SK-N-SH treated with all-trans-retinoic acid at 6 μM for 48 hours (cell line): Measurements from ENCODE around the gene TTLL10.

ENCODE experiments used
- ATAC-seq: fragments of 200-7000 bp; cut with Tn5 transposase; 3 replicates; pipeline ENCODE4 v1.9.1; 2020; ENCODE audit warnings: mild to moderate bottlenecking, moderate library complexity
- ARNTL ChIP-seq: fragments of 450-650 bp; formaldehyde crosslinking; IDR thresholded peaks from 2 replicates; pipeline ENCODE4 v1.5.0; 2020; ENCODE audit warnings: low read depth, mild to moderate bottlenecking, moderate library complexity, borderline replicate concordance
- BACH2 ChIP-seq: fragments of 250-450 bp; sonication (Bioruptor Pico); IDR thresholded peaks from 2 replicates; pipeline ENCODE4 v1.9.0; 2021; ENCODE audit warnings: mild to moderate bottlenecking, borderline replicate concordance
- CSDC2 ChIP-seq: fragments of 250-450 bp; sonication (Bioruptor Pico); IDR thresholded peaks from 2 replicates; pipeline ENCODE4 v1.5.0; 2020; ENCODE audit warnings: mild to moderate bottlenecking, moderate library complexity
- ESRRG ChIP-seq: fragments of 250-450 bp; sonication (Bioruptor Pico); IDR thresholded peaks from 2 replicates; pipeline ENCODE4 v1.6.1; 2021; ENCODE audit warnings: mild to moderate bottlenecking
- GLIS3 ChIP-seq: fragments of 250-450 bp; sonication (Bioruptor Pico); IDR thresholded peaks from 2 replicates; pipeline ENCODE4 v1.5.0; 2020; ENCODE audit warnings: mild to moderate bottlenecking, moderate library complexity
- ISL1 ChIP-seq: fragments of 250-450 bp; sonication (Bioruptor Pico); IDR thresholded peaks from 2 replicates; pipeline ENCODE4 v2.1.2; 2022; ENCODE audit warnings: mild to moderate bottlenecking, moderate library complexity
- OSR1 ChIP-seq: fragments of 250-450 bp; sonication (Bioruptor Pico); IDR thresholded peaks from 2 replicates; pipeline ENCODE4 v1.8.0; 2022; ENCODE audit warnings: moderate library complexity, mild to moderate bottlenecking, inconsistent platforms
- PPARA ChIP-seq: fragments of 250-450 bp; sonication (Bioruptor Pico); IDR thresholded peaks from 2 replicates; pipeline ENCODE4 v1.5.0; 2020; ENCODE audit warnings: mild to moderate bottlenecking, borderline replicate concordance
- SNAI2 ChIP-seq: fragments of 250-450 bp; sonication (Bioruptor Pico); IDR thresholded peaks from 2 replicates; pipeline ENCODE4 v1.5.0; 2020; ENCODE audit warnings: mild to moderate bottlenecking, moderate library complexity
- TCF4 ChIP-seq: fragments of 250-450 bp; sonication (Bioruptor Pico); IDR thresholded peaks from 2 replicates; pipeline ENCODE4 v1.8.0; 2021; ENCODE audit warnings: mild to moderate bottlenecking, moderate library complexity, borderline replicate concordance
- TOX ChIP-seq: fragments of 250-450 bp; sonication (Bioruptor Pico); IDR thresholded peaks from 2 replicates; pipeline ENCODE4 v1.8.0; 2021; ENCODE audit warnings: mild to moderate bottlenecking, moderate library complexity, borderline replicate concordance
- ZFP3 ChIP-seq: fragments of 250-450 bp; sonication (Bioruptor Pico); IDR thresholded peaks from 2 replicates; pipeline ENCODE4 v1.5.0; 2020; ENCODE audit warnings: mild to moderate bottlenecking, moderate library complexity
- ZFP30 ChIP-seq: fragments of 450-650 bp; formaldehyde crosslinking; IDR thresholded peaks from 2 replicates; pipeline ENCODE4 v1.5.0; 2022; ENCODE audit warnings: mild to moderate bottlenecking, moderate library complexity
- ZNF8 ChIP-seq: fragments of 450-650 bp; formaldehyde crosslinking; IDR thresholded peaks from 2 replicates; pipeline ENCODE4 v1.5.0; 2020; ENCODE audit warnings: mild to moderate bottlenecking, moderate library complexity
- TF ChIP-seq, protein P1 (sequence below): fragments of 250-450 bp; sonication (Bioruptor Pico); IDR thresholded peaks from 2 replicates; pipeline ENCODE4 v1.8.0; 2020; ENCODE audit warnings: mild to moderate bottlenecking, moderate library complexity, borderline replicate concordance
- TF ChIP-seq, protein P2 (sequence below): fragments of 250-450 bp; sonication (Bioruptor Pico); IDR thresholded peaks from 2 replicates; pipeline ENCODE4 v1.5.1; 2021; ENCODE audit warnings: mild to moderate bottlenecking, moderate library complexity
- TF ChIP-seq, protein P3 (sequence below): fragments of 250-450 bp; sonication (Bioruptor Pico); IDR thresholded peaks from 2 replicates; pipeline ENCODE4 v1.5.1; 2020; ENCODE audit warnings: low read depth, mild to moderate bottlenecking, moderate library complexity
- TF ChIP-seq, protein P4 (sequence below): fragments of 250-450 bp; sonication (Bioruptor Pico); IDR thresholded peaks from 2 replicates; pipeline ENCODE4 v1.5.0; 2020; ENCODE audit warnings: mild to moderate bottlenecking, moderate library complexity

TTLL10 gene

DNA sequence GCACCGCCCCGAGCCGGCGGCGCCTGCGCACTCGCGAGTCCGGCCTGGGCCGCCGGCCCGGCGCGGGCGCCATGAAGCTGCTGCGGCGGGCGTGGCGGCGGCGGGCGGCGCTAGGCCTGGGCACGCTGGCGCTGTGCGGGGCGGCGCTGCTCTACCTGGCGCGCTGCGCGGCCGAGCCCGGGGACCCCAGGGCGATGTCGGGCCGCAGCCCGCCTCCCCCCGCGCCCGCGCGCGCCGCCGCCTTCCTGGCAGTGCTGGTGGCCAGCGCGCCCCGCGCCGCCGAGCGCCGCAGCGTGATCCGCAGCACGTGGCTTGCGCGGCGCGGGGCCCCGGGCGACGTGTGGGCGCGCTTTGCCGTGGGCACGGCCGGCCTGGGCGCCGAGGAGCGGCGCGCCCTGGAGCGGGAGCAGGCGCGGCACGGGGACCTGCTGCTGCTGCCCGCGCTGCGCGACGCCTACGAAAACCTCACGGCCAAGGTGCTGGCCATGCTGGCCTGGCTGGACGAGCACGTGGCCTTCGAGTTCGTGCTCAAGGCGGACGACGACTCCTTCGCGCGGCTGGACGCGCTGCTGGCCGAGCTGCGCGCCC, 58.6 kb downstream of the TTLL10 start, which contains the start of gene B3GALT6:
Gene B3GALT6, plus strand, starts transcription at position 30 of the 588 bp plus-strand sequence. Its CDS starts 42 bp downstream, at position 72.
- TF ChIP-seq GLIS3 (CRISPR knock-in tag) (no peak), ISL1 (CRISPR knock-in tag) (no peak), CSDC2 (CRISPR knock-in tag) (no peak), ZFP3 (CRISPR knock-in tag) (no peak), SNAI2 (CRISPR knock-in tag) (no peak), BACH2 (CRISPR knock-in tag) (no peak), ZNF8 (CRISPR knock-in tag) (no peak), PPARA (CRISPR knock-in tag) (no peak), ZFP30 (CRISPR knock-in tag) (no peak), ARNTL (no peak)
- TF ChIP-seq, protein P1, sequence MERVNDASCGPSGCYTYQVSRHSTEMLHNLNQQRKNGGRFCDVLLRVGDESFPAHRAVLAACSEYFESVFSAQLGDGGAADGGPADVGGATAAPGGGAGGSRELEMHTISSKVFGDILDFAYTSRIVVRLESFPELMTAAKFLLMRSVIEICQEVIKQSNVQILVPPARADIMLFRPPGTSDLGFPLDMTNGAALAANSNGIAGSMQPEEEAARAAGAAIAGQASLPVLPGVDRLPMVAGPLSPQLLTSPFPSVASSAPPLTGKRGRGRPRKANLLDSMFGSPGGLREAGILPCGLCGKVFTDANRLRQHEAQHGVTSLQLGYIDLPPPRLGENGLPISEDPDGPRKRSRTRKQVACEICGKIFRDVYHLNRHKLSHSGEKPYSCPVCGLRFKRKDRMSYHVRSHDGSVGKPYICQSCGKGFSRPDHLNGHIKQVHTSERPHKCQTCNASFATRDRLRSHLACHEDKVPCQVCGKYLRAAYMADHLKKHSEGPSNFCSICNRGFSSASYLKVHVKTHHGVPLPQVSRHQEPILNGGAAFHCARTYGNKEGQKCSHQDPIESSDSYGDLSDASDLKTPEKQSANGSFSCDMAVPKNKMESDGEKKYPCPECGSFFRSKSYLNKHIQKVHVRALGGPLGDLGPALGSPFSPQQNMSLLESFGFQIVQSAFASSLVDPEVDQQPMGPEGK (CRISPR knock-in tag) = no peak
- TF ChIP-seq, protein P2, sequence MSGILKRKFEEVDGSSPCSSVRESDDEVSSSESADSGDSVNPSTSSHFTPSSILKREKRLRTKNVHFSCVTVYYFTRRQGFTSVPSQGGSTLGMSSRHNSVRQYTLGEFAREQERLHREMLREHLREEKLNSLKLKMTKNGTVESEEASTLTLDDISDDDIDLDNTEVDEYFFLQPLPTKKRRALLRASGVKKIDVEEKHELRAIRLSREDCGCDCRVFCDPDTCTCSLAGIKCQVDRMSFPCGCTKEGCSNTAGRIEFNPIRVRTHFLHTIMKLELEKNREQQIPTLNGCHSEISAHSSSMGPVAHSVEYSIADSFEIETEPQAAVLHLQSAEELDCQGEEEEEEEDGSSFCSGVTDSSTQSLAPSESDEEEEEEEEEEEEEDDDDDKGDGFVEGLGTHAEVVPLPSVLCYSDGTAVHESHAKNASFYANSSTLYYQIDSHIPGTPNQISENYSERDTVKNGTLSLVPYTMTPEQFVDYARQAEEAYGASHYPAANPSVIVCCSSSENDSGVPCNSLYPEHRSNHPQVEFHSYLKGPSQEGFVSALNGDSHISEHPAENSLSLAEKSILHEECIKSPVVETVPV (CRISPR knock-in tag) = no peak
- TF ChIP-seq, protein P3, sequence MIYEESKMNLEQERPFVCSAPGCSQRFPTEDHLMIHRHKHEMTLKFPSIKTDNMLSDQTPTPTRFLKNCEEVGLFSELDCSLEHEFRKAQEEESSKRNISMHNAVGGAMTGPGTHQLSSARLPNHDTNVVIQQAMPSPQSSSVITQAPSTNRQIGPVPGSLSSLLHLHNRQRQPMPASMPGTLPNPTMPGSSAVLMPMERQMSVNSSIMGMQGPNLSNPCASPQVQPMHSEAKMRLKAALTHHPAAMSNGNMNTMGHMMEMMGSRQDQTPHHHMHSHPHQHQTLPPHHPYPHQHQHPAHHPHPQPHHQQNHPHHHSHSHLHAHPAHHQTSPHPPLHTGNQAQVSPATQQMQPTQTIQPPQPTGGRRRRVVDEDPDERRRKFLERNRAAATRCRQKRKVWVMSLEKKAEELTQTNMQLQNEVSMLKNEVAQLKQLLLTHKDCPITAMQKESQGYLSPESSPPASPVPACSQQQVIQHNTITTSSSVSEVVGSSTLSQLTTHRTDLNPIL = no peak
- no peak for ATAC-seq

DNA sequence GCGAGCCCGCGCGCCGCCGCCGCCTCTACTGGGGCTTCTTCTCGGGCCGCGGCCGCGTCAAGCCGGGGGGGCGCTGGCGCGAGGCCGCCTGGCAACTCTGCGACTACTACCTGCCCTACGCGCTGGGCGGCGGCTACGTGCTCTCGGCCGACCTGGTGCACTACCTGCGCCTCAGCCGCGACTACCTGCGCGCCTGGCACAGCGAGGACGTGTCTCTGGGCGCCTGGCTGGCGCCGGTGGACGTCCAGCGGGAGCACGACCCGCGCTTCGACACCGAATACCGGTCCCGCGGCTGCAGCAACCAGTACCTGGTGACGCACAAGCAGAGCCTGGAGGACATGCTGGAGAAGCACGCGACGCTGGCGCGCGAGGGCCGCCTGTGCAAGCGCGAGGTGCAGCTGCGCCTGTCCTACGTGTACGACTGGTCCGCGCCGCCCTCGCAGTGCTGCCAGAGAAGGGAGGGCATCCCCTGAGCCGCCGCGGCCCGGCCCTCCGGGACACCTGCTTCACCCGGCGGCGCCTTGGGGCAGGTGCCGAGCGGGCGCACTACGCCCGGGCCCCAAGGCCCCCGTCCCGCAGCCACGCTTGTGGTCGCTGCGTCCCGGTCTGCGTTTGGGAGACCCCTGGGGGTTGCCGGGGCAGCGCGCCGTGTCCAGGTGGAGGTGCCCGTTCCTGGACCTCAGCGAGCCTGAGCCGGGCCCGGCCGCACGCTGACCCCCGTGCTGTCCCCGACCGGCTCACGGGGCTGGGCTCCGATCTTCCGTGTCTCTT, 59.3 kb downstream of the TTLL10 start:
- TF ChIP-seq ESRRG (CRISPR knock-in tag) (no peak), PPARA (CRISPR knock-in tag) (no peak), TOX (CRISPR knock-in tag) (no peak), OSR1 (no peak), ARNTL (no peak), CSDC2 (CRISPR knock-in tag) (no peak)
- TF ChIP-seq, protein P3 = no peak
- no peak for ATAC-seq

DNA sequence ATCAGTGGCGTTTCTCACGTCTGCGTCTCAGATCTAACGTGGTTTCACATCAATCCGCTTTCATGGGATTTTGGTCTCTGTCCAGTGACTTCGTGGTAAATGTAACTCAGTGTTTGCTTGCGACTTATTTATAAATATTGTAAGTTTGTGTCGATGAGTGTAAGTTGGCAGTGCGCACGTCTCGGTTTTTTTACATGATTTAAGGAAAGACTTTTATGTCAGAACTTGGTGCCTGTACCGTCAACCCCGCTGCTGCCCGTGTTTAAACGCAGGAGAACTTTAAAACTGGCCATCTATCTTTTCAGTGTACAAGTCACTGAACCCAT, 59.9 kb downstream of the TTLL10 start:
- no peak for TF ChIP-seq ISL1 (CRISPR knock-in tag)
- TF ChIP-seq OSR1 = no peak
- TF ChIP-seq, protein P3 = no peak
- no peak for TF ChIP-seq ZFP30 (CRISPR knock-in tag)
- ATAC-seq = no peak

DNA sequence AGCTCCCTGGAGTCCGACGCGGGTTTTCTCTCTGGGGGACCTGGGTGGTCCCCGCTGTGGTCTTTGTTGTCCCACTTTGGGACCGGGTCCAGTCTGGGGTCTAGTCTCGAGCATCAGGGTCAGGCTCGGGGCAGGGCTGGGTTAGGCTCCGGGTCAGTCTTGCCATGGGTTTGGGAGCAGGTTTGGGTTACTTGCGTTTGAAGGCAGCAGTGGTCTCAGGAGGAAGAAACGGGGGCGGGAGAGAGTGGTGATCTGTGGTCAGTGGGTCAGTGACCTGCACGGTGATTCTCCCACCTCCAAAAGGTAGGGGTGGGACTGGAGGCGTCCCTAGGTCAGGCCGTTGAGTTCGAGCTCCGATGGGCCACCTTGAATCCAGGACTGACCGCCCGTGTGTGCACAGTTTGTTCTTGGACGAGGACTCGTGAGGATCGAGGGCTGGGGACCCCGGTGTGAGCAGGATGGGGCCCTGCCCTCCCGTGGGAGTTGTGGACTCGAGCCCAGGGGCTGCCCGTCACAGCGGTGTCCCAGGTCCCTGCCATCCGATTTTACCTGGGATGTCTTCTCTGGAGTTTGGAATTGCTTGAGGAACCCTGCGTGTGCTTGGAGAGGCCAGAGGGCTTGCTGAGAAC, 60.6 kb downstream of the TTLL10 start:
- ATAC-seq = no peak
- TF ChIP-seq, protein P4, sequence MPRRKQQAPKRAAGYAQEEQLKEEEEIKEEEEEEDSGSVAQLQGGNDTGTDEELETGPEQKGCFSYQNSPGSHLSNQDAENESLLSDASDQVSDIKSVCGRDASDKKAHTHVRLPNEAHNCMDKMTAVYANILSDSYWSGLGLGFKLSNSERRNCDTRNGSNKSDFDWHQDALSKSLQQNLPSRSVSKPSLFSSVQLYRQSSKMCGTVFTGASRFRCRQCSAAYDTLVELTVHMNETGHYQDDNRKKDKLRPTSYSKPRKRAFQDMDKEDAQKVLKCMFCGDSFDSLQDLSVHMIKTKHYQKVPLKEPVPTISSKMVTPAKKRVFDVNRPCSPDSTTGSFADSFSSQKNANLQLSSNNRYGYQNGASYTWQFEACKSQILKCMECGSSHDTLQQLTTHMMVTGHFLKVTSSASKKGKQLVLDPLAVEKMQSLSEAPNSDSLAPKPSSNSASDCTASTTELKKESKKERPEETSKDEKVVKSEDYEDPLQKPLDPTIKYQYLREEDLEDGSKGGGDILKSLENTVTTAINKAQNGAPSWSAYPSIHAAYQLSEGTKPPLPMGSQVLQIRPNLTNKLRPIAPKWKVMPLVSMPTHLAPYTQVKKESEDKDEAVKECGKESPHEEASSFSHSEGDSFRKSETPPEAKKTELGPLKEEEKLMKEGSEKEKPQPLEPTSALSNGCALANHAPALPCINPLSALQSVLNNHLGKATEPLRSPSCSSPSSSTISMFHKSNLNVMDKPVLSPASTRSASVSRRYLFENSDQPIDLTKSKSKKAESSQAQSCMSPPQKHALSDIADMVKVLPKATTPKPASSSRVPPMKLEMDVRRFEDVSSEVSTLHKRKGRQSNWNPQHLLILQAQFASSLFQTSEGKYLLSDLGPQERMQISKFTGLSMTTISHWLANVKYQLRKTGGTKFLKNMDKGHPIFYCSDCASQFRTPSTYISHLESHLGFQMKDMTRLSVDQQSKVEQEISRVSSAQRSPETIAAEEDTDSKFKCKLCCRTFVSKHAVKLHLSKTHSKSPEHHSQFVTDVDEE (CRISPR knock-in tag) = no peak
- TF ChIP-seq TCF4 (CRISPR knock-in tag) = no peak
